Keratinocyte (primary cell): ENCODE data around the gene RPL36A. TPM values are rescaled to one million over a fixed set of nuclear protein-coding genes. Genes with fewer than 3 reads are reported as not detected.

Experiments used
- DNase-seq: peaks from one replicate; pipeline ENCODE4 v3.0.0-alpha.2; 2011; ENCODE audit warnings: low read depth, missing footprints, low spot score
- FAIRE-seq: peaks from 2 replicates; lab custom pipeline; 2011; peaks lifted over from hg19 to GRCh38; lab: Jason Lieb, UNC
- H2AFZ ChIP-seq: 2 replicates; pipeline ENCODE4 v1.6.0; 2012; ENCODE audit warnings: low read length, control low read depth, inconsistent platforms; ENCODE audit not compliant: control insufficient read depth
- H3K27ac ChIP-seq: 2 replicates; pipeline ENCODE4 v1.5.1; 2011; ENCODE audit warnings: low read length; ENCODE audit not compliant: control insufficient read depth, insufficient read depth
- H3K27me3 ChIP-seq: 3 replicates; pipeline ENCODE4 v1.6.0; 2011; ENCODE audit warnings: low read length; ENCODE audit not compliant: control insufficient read depth, insufficient read depth; ENCODE audit errors: extremely low read depth
- H3K36me3 ChIP-seq, 2 experiments: 2 replicates in 1 of 2; 3 replicates in 1 of 2; pipeline ENCODE4 v1.5.1; 2011; ENCODE audit warnings: low read length in 2 of 2, mild to moderate bottlenecking in 1 of 2; ENCODE audit not compliant: control insufficient read depth in 2 of 2, insufficient read depth in 2 of 2; ENCODE audit errors: extremely low read depth in 1 of 2
- H3K4me1 ChIP-seq: 3 replicates; pipeline ENCODE4 v1.5.1; 2011; ENCODE audit warnings: low read length; ENCODE audit not compliant: control insufficient read depth, insufficient read depth; ENCODE audit errors: extremely low read depth
- H3K4me2 ChIP-seq: 3 replicates; pipeline ENCODE4 v1.6.0; 2011; ENCODE audit warnings: low read depth, low read length; ENCODE audit not compliant: control insufficient read depth, insufficient read depth; ENCODE audit errors: extremely low read depth
- H3K4me3 ChIP-seq, 3 experiments: fragments of 200-600 bp in 1 of 3; sonication (generic) in 1 of 3; 2 replicates in 2 of 3; 3 replicates in 1 of 3; pipeline ENCODE4 v1.5.1; 2011 to 2016; ENCODE audit warnings: low read length in 3 of 3, mild to moderate bottlenecking in 3 of 3, control low read depth in 2 of 3, inconsistent platforms in 1 of 3, low read depth in 1 of 3, mixed read lengths in 1 of 3, mixed run types in 1 of 3, moderate library complexity in 1 of 3; ENCODE audit not compliant: control insufficient read depth in 2 of 3, insufficient read depth in 2 of 3; ENCODE audit errors: extremely low read depth in 1 of 3
- H3K79me2 ChIP-seq: 2 replicates; pipeline ENCODE4 v1.6.0; 2012; ENCODE audit warnings: low read length; ENCODE audit not compliant: control insufficient read depth, insufficient read depth
- H3K9ac ChIP-seq: 3 replicates; pipeline ENCODE4 v1.6.0; 2011; ENCODE audit warnings: low read length; ENCODE audit not compliant: control insufficient read depth, insufficient read depth; ENCODE audit errors: extremely low read depth
- H3K9me1 ChIP-seq: 3 replicates; pipeline ENCODE4 v1.6.0; 2011; ENCODE audit warnings: low read length; ENCODE audit not compliant: control insufficient read depth, insufficient read depth; ENCODE audit errors: extremely low read depth
- H3K9me3 ChIP-seq: 2 replicates; pipeline ENCODE4 v1.5.1; 2012; ENCODE audit warnings: low read depth, low read length; ENCODE audit not compliant: control insufficient read depth
- H4K20me1 ChIP-seq: 3 replicates; pipeline ENCODE4 v1.6.0; 2011; ENCODE audit warnings: low read length; ENCODE audit not compliant: control insufficient read depth, insufficient read depth; ENCODE audit errors: extremely low read depth
- CTCF ChIP-seq, 3 experiments: IDR thresholded peaks in 1 of 3; conservative IDR thresholded peaks in 1 of 3; optimal IDR thresholded peaks in 1 of 3; 2 replicates in 2 of 3; 3 replicates in 1 of 3; pipeline versions ENCODE3 to v1.5.1; 2011; ENCODE audit warnings: low read length in 3 of 3, mild to moderate bottlenecking in 3 of 3, moderate library complexity in 2 of 3, control low read depth in 1 of 3, inconsistent platforms in 1 of 3; ENCODE audit not compliant: insufficient read depth in 2 of 3; ENCODE audit errors: extremely low read depth in 1 of 3
- EZH2 ChIP-seq: IDR thresholded peaks from one replicate; pipeline ENCODE4 v1.6.1; 2012; ENCODE audit warnings: inconsistent platforms, mild to moderate bottlenecking, low read length, moderate library complexity
- dilution Hi-C: fragments of 300-500 bp; cut with MboI; formaldehyde crosslinking; loops from one replicate; pipeline ENCODE4 v1.7.0; 2020; ENCODE audit warnings: low sequenced_read_pairs; ENCODE audit not compliant: extremely low pct_ligation_motif_present
- polyA plus RNA-seq, 5 experiments: library from polyadenylated mRNA; depleted of rRNA in 3 of 5; stranded (reverse) in 3 of 5; stranded (forward) in 1 of 5; unstranded in 1 of 5; fragments of >200 nt; gene quantifications; 1 replicate in 1 of 5; 2 replicates in 3 of 5; 3 replicates in 1 of 5; pipeline versions ENCODE4 v1.2.1 to v1.2.3, GENCODE V29; 2011 to 2012; ENCODE audit warnings: missing spikeins in 2 of 5, low read depth in 1 of 5, low replicate concordance in 1 of 5

RPL36A gene
- polyA plus RNA-seq, 1 donor (not counting 4 experiments of a cell fraction or from before 2014, with no cell fraction given), result 2,714 TPM

GRCh38 chrX:101365301-101365795 lies 25.5 kb upstream of the RPL36A start:
- H3K4me1 ChIP-seq, result no peaks in the 10 kb centered on the region
- TF ChIP-seq EZH2 (no peak), CTCF (optimal IDR thresholded peaks at IDR 0.05 in 1 of 3, IDR thresholded peaks at IDR 0.05 in 1 of 3, conservative IDR thresholded peaks at IDR 0.05 in 1 of 3; ENCODE audit: extremely low read depth in 1 of 3, insufficient read depth in 2 of 3, low read length in 3 of 3) (no peak)
- FAIRE-seq, result no peak
- no peak overlapping the region for H3K9ac ChIP-seq
- H3K9me3 ChIP-seq, result no peaks in the 10 kb centered on the region
- no peak overlapping the region for H2AFZ ChIP-seq
- no peaks in the 10 kb centered on the region for H3K9me1 ChIP-seq
- H3K36me3 ChIP-seq, result no peaks in the 10 kb centered on the region
- no peak overlapping the region for H3K4me3 ChIP-seq
- H3K27me3 ChIP-seq, result no peaks in the 10 kb centered on the region
- H3K4me2 ChIP-seq, result no peak overlapping the region
- no peaks in the 10 kb centered on the region for H4K20me1 ChIP-seq
- H3K79me2 ChIP-seq, result no peaks in the 10 kb centered on the region
- no peak overlapping the region for H3K27ac ChIP-seq
- no peak for DNase-seq
- dilution Hi-C loops, result no loop called here

- no peak overlapping the region for H3K27ac ChIP-seq
Observed at GRCh38 chrX:101368800-101369199, 22.0 kb upstream of the RPL36A start.

More at GRCh38 chrX:101368800-101369199, 22.0 kb upstream of the RPL36A start:
- H2AFZ ChIP-seq, result no peak overlapping the region
- H4K20me1 ChIP-seq, result no peaks in the 10 kb centered on the region
- no peaks in the 10 kb centered on the region for H3K4me1 ChIP-seq
- no peak overlapping the region for H3K4me2 ChIP-seq
- H3K9ac ChIP-seq, result no peak overlapping the region
- H3K4me3 ChIP-seq, result no peak overlapping the region
- H3K9me1 ChIP-seq, result no peaks in the 10 kb centered on the region
- no peaks in the 10 kb centered on the region for H3K36me3 ChIP-seq
- H3K79me2 ChIP-seq, result no peaks in the 10 kb centered on the region
- no peak for TF ChIP-seq CTCF (optimal IDR thresholded peaks at IDR 0.05 in 1 of 3, IDR thresholded peaks at IDR 0.05 in 1 of 3, conservative IDR thresholded peaks at IDR 0.05 in 1 of 3; ENCODE audit: extremely low read depth in 1 of 3, insufficient read depth in 2 of 3, low read length in 3 of 3)
- TF ChIP-seq EZH2, result no peak
- dilution Hi-C loops, result no loop called here
- peaks cover 3% of the 10 kb centered on the region for H3K27me3 ChIP-seq
- FAIRE-seq (no peak), DNase-seq (no peak)
- no peaks in the 10 kb centered on the region for H3K9me3 ChIP-seq
